HCT116 (cell line): Measurements from ENCODE around the gene CELF2. TPM values are rescaled to one million over a fixed set of nuclear protein-coding genes. Genes with fewer than 3 reads are reported as not detected.

Experiments used
- ATAC-seq: fragments of 200-7000 bp; cut with Tn5 transposase; 2 replicates; pipeline ENCODE4 v1.9.1; 2020; ENCODE audit warnings: mild to moderate bottlenecking, moderate library complexity
- BruUV-seq: library from RNA; stranded (reverse); fragments of 400-500 nt; replicated peaks from 2 replicates; lab custom pipeline; 2021; lab: Mats Ljungman, UMichigan
- CTCF ChIA-PET: fragments of 300-600 bp; sonication (Branson Sonifier 250); formaldehyde crosslinking; loops from one replicate; lab custom pipeline; 2021; ENCODE audit warnings: antibody characterized with exemption; lab: Charles Lee
- POLR2A ChIA-PET: fragments of 300-600, 350-600 bp; sonication (Branson Sonifier 250); formaldehyde crosslinking; loops from one replicate; lab custom pipeline; 2021; ENCODE audit warnings: antibody characterized with exemption; lab: Charles Lee
- RAD21 ChIA-PET, 2 experiments: fragments of 300-600 bp; sonication (Branson Sonifier 250); formaldehyde crosslinking; loops; one replicate each; lab custom pipeline; 2023; ENCODE audit warnings: low total read pairs in 2 of 2; ENCODE audit not compliant: uncharacterized antibody in 2 of 2, unreplicated experiment in 2 of 2, low non-redundant PET in 1 of 2; lab: Charles Lee
- DNase-seq: peaks from one replicate; pipeline ENCODE4 v3.0.0-alpha.2; 2010; ENCODE audit warnings: low read depth, low spot score
- H2AFZ ChIP-seq: fragments of 200-600 bp; shearing (Covaris generic), sonication (generic); 2 replicates; pipeline ENCODE4 v1.6.1; 2017; ENCODE audit warnings: low read depth, mixed run types, mixed read lengths, antibody characterized with exemption, low read length; ENCODE audit not compliant: poor library complexity, severe bottlenecking
- H3K27ac ChIP-seq: 2 replicates; pipeline ENCODE4 v1.5.1; 2012; ENCODE audit warnings: low read depth, low read length
- H3K27me3 ChIP-seq: fragments of 200-600 bp; sonication (generic); 2 replicates; pipeline ENCODE4 v1.6.1; 2016; ENCODE audit warnings: mixed run types, low read length, mixed read lengths; ENCODE audit not compliant: insufficient read depth
- H3K36me3 ChIP-seq, 2 experiments: fragments of 200-500 bp in 1 of 2; fragments of 200-600 bp in 1 of 2; sonication (Bioruptor generic) in 1 of 2; sonication (generic) in 1 of 2; 2 replicates each; pipeline versions ENCODE4 v1.5.1 to v1.6.1; 2014 to 2016; ENCODE audit warnings: low read length in 2 of 2, inconsistent platforms in 1 of 2, mixed read lengths in 1 of 2, mixed run types in 1 of 2; ENCODE audit not compliant: insufficient read depth in 2 of 2, control insufficient read depth in 1 of 2
- H3K4me1 ChIP-seq, 2 experiments: fragments of 200-600 bp in 1 of 2; sonication (generic) in 1 of 2; 2 replicates each; pipeline versions ENCODE4 v1.5.1 to v1.6.1; 2012 to 2017; ENCODE audit warnings: low read length in 2 of 2, inconsistent platforms in 1 of 2, mild to moderate bottlenecking in 1 of 2, mixed read lengths in 1 of 2, mixed run types in 1 of 2, moderate library complexity in 1 of 2; ENCODE audit not compliant: insufficient read depth in 2 of 2, control insufficient read depth in 1 of 2
- H3K4me2 ChIP-seq: fragments of 200-600 bp; sonication (generic); 2 replicates; pipeline ENCODE4 v1.6.1; 2017; ENCODE audit warnings: mixed run types, low read length, mixed read lengths
- H3K4me3 ChIP-seq, 2 experiments: fragments of 200-600 bp in 1 of 2; sonication (generic) in 1 of 2; replicated peaks in 1 of 2; 2 replicates each; pipeline ENCODE4 v1.5.1; 2011 to 2016; ENCODE audit warnings: low read length in 2 of 2, control low read depth in 1 of 2, low read depth in 1 of 2, mild to moderate bottlenecking in 1 of 2, mixed read lengths in 1 of 2, mixed run types in 1 of 2
- H3K79me2 ChIP-seq: fragments of 200-600 bp; sonication (generic); 2 replicates; pipeline ENCODE4 v1.6.1; 2017; ENCODE audit warnings: mild to moderate bottlenecking, mixed run types, low read length, moderate library complexity, mixed read lengths; ENCODE audit not compliant: insufficient read depth
- H3K9ac ChIP-seq: fragments of 200-600 bp; sonication (generic); 2 replicates; pipeline ENCODE4 v1.6.1; 2016; ENCODE audit warnings: low read length, mixed read lengths
- H3K9me2 ChIP-seq: fragments of 200-600 bp; sonication (generic), shearing (Covaris generic); 2 replicates; pipeline ENCODE4 v1.6.1; 2017; ENCODE audit warnings: mixed run types, mild to moderate bottlenecking, moderate library complexity; ENCODE audit not compliant: insufficient read depth
- H3K9me3 ChIP-seq, 2 experiments: fragments of 200-500 bp in 1 of 2; fragments of 200-600 bp in 1 of 2; sonication (Bioruptor generic) in 1 of 2; sonication (generic) in 1 of 2; 2 replicates each; pipeline ENCODE4 v1.6.1; 2014 to 2017; ENCODE audit warnings: low read length in 2 of 2, mixed read lengths in 2 of 2, inconsistent platforms in 1 of 2, low read depth in 1 of 2, mild to moderate bottlenecking in 1 of 2, mixed run types in 1 of 2, moderate library complexity in 1 of 2; ENCODE audit not compliant: control insufficient read depth in 1 of 2, insufficient read depth in 1 of 2
- H4K20me1 ChIP-seq: fragments of 200-600 bp; sonication (generic), shearing (Covaris generic); 2 replicates; pipeline ENCODE4 v1.6.1; 2017; ENCODE audit warnings: mixed run types, mild to moderate bottlenecking, moderate library complexity; ENCODE audit not compliant: insufficient read depth
- CTCF ChIP-seq, 3 experiments: fragments of 200-600 bp in 1 of 3; sonication (generic) in 1 of 3; IDR thresholded peaks in 2 of 3; conservative IDR thresholded peaks in 1 of 3; 2 replicates each; pipeline ENCODE4 v1.5.1; 2012 to 2017; ENCODE audit warnings: low read depth in 2 of 3, low read length in 2 of 3, antibody characterized with exemption in 1 of 3, borderline replicate concordance in 1 of 3, control low read depth in 1 of 3, mild to moderate bottlenecking in 1 of 3, mixed read lengths in 1 of 3, mixed run types in 1 of 3, moderate library complexity in 1 of 3; ENCODE audit not compliant: insufficient read depth in 1 of 3
- EGR1 ChIP-seq: IDR thresholded peaks from 2 replicates; pipeline ENCODE4 v1.6.1; 2012; ENCODE audit warnings: low read depth
- FOSL1 ChIP-seq: IDR thresholded peaks from 2 replicates; pipeline ENCODE4 v1.6.1; 2012; ENCODE audit warnings: low read depth
- REST ChIP-seq: IDR thresholded peaks from 2 replicates; pipeline ENCODE4 v1.6.1; 2012; ENCODE audit warnings: low read depth
- SIN3A ChIP-seq: IDR thresholded peaks from 2 replicates; pipeline ENCODE4 v1.6.1; 2012; ENCODE audit warnings: low read depth
- SRF ChIP-seq: IDR thresholded peaks from 2 replicates; pipeline ENCODE4 v1.6.1; 2012; ENCODE audit warnings: low read depth
- ZBTB33 ChIP-seq: IDR thresholded peaks from 2 replicates; pipeline ENCODE4 v1.6.1; 2011; ENCODE audit warnings: mild to moderate bottlenecking, low read length, moderate library complexity; ENCODE audit not compliant: insufficient replicate concordance; ENCODE audit errors: extremely low read depth
- intact Hi-C: fragments of 100-400 bp; cut with micrococcal nuclease; formaldehyde crosslinking; loops from 2 replicates; pipeline ENCODE4 v1.10.0; 2022
- total RNA-seq: library from RNA; stranded (reverse); gene quantifications from one replicate; pipeline ENCODE4 v1.2.1, GENCODE V29; 2021; ENCODE audit not compliant: unreplicated experiment

CELF2 gene
- total RNA-seq, 1 experiment from 2014 or later = 0.66 TPM

GRCh38 chr10:11334436-11334835 lies 316.8 kb downstream of the CELF2 start (continued):
- TF ChIP-seq ZBTB33 = no peak
- TF ChIP-seq CTCF (IDR thresholded peaks at IDR 0.05 in 2 of 3, conservative IDR thresholded peaks at IDR 0.05 in 1 of 3; ENCODE audit: borderline replicate concordance in 1 of 3, insufficient read depth in 1 of 3, low read depth in 2 of 3, low read length in 2 of 3) = no peak
- TF ChIP-seq SIN3A = no peak

- Histone ChIP-seq H3K79me2 (no peaks in the 10 kb centered on the region), H3K4me3 (no peak overlapping the region), H3K4me2 (no peak overlapping the region), H3K27ac (no peak overlapping the region), H3K9me2 (no peaks in the 10 kb centered on the region), H3K27me3 (peaks cover 23% of the 10 kb centered on the region), H3K36me3 (no peaks in the 10 kb centered on the region), H2AFZ (no peak overlapping the region), H3K4me1 (no peaks in the 10 kb centered on the region), H3K9ac (no peak overlapping the region), H3K9me3 (no peaks in the 10 kb centered on the region), H4K20me1 (no peaks in the 10 kb centered on the region)
- CTCF ChIA-PET = no interaction called here
- no TSS peak for BruUV-seq
- ATAC-seq (no peak), DNase-seq (no peak)
- RAD21 ChIA-PET = no interaction called here
- POLR2A ChIA-PET = no interaction called here
- intact Hi-C loops = no loop called here
- TF ChIP-seq SRF (no peak), EGR1 (no peak), REST (no peak), FOSL1 (no peak)
Measured at GRCh38 chr10:11335167-11335652, 317.5 kb downstream of the CELF2 start.
